Left ventricle myocardium inferior (tissue), 1 donor: ENCODE results near the gene ITM2C. TPM values are rescaled to one million over a fixed set of nuclear protein-coding genes. Genes with fewer than 3 reads are reported as not detected.
A peak's percentile ranks its signal among the peaks of the same experiment; 100 is the strongest.

Experiments
- DNase-seq: peaks from one replicate; pipeline ENCODE4 v3.0.0-alpha.2; 2020
- H3K27ac ChIP-seq: fragments of 200-600 bp; replicated peaks from 2 replicates; pipeline ENCODE4 v1.8.0; 2021
- H3K27me3 ChIP-seq: fragments of 200-600 bp; 2 replicates; pipeline ENCODE4 v1.8.0; 2021; ENCODE audit warnings: low read depth
- H3K36me3 ChIP-seq: fragments of 200-600 bp; 2 replicates; pipeline ENCODE4 v1.8.0; 2021
- H3K4me1 ChIP-seq: fragments of 200-600 bp; 2 replicates; pipeline ENCODE4 v1.8.0; 2021
- H3K4me3 ChIP-seq: fragments of 200-600 bp; 2 replicates; pipeline ENCODE4 v1.8.0; 2021; ENCODE audit warnings: mild to moderate bottlenecking, moderate library complexity
- H3K9me3 ChIP-seq: fragments of 200-600 bp; replicated peaks from 2 replicates; pipeline ENCODE4 v1.8.0; 2021
- intact Hi-C: fragments of 100-400 bp; cut with micrococcal nuclease; formaldehyde crosslinking; loops from one replicate; pipeline ENCODE4 v1.11.0; 2022
- total RNA-seq: library from RNA; stranded (reverse); fragmentation: NEBNext Ultra II Directional; extraction: Animal tissue kit (Norgen Biotek cat#: 25700); gene quantifications from one replicate; pipeline ENCODE4 v1.2.1, GENCODE V29; 2021
- TF ChIP-seq, protein P1 (sequence below): fragments of 200-600 bp; IDR thresholded peaks from 2 replicates; pipeline ENCODE4 v1.8.0; 2021; ENCODE audit warnings: antibody characterized with exemption, mild to moderate bottlenecking, borderline replicate concordance
- donor health status: DM: no; HTN: yes; CAD: no; lungs with severe emphysema.

The ITM2C gene
- total RNA-seq, 1 donor from 2014 or later: 25.5 TPM

DNA sequence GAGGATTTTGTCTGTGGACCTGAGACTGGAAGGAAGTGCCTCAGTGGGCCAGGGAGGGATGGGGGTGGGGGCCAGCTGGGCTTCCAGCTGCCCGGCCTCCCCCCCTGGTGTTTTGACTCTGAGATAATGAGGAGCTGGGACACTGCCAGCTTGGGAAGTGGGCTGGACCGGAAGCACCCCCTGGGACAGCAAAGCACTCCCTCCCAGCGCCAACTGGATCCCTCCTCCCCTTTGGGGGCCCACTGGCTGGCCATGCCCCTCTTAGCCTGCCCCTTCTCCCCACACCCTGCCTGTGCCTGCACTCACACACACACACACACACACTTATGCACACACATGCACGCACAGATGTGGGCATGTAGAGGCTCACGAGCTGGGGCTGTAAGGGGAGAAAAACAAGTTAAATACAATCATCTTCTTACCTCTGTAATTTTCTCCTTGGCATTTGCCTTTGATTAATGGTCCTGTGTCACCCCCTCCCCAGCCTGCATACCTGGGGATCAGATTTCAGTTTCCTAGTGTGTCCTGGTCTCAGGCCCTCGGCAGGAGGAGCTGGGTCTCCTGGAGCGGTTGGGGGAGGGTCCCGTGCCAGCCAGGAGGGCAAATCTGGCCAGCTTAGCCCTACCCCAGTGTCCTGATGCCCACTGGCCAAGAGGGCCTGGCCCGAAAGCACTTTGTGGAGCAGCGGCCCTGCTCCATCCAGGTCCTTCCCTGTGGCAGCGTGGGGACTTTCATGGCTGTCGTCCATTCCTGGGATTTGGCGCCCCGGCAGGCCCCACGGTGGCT lies 3.6 kb downstream of the ITM2C start:
- peak overlapping the region; percentile 46 for H3K27ac ChIP-seq
- H3K27me3 ChIP-seq: peaks cover 26% of the 10 kb centered on the region
- H3K4me3 ChIP-seq: no peak overlapping the region
- peaks cover 63% of the 10 kb centered on the region for H3K4me1 ChIP-seq
- H3K36me3 ChIP-seq: no peaks in the 10 kb centered on the region
- TF ChIP-seq, protein P1, sequence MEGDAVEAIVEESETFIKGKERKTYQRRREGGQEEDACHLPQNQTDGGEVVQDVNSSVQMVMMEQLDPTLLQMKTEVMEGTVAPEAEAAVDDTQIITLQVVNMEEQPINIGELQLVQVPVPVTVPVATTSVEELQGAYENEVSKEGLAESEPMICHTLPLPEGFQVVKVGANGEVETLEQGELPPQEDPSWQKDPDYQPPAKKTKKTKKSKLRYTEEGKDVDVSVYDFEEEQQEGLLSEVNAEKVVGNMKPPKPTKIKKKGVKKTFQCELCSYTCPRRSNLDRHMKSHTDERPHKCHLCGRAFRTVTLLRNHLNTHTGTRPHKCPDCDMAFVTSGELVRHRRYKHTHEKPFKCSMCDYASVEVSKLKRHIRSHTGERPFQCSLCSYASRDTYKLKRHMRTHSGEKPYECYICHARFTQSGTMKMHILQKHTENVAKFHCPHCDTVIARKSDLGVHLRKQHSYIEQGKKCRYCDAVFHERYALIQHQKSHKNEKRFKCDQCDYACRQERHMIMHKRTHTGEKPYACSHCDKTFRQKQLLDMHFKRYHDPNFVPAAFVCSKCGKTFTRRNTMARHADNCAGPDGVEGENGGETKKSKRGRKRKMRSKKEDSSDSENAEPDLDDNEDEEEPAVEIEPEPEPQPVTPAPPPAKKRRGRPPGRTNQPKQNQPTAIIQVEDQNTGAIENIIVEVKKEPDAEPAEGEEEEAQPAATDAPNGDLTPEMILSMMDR: no peak
- no peak for DNase-seq
- intact Hi-C loops: no loop called here
- H3K9me3 ChIP-seq: no peaks in the 10 kb centered on the region

DNA sequence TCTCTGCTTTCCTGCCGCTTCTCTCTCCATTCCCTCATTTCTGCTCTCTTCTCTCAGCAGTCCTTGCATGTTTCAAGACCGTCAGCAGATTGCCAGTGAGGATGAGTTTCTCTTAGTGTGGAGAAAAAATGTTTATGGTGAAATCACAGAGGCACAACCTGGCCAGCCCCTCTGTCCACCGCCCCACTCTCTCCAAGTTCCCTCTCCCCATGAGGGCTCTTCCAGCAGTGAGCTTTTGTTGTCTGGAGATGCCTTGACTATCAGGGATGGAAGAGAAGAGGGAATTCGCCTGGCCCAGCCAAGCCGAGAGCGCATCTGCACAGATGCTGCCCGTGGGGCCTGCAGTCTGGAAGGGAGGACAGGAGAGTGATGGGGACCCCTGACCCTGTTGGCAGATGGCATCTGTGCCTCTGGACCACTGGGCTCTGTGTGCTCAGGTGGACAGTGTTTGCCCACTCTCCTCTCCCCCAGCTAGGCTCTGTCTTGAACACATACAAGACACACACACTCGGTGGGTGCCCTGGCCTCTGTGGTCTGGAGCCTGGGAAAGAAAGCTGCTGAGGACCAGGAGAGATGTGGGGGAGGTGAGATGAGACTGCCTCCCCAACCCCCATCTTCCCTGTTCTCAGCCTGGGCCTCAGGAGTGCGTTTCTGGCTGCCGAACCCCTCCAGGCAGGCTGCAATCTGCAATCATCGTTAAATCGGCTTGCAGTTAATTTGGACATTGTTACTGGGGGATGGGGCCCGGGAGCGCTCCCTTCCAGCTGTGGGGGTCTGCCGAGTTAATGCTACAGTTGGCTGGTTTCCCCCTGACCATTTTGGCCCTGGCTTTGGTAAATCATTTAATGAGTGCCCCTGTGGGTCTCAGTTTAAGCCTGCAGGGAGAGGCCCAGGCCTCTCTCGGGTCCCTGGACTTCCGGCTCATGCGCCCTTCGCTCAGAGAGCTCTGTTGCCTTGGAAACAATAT lies 4.5 kb downstream of the ITM2C start:
- no peak overlapping the region for H3K4me3 ChIP-seq
- no peak for DNase-seq
- no peaks in the 10 kb centered on the region for H3K9me3 ChIP-seq
- intact Hi-C loops: no loop called here
- TF ChIP-seq, protein P1: no peak
- peaks cover 17% of the 10 kb centered on the region for H3K27me3 ChIP-seq
- H3K27ac ChIP-seq: peak overlapping the region; percentile 46
- H3K36me3 ChIP-seq: no peaks in the 10 kb centered on the region
- H3K4me1 ChIP-seq: peaks cover 61% of the 10 kb centered on the region

DNA sequence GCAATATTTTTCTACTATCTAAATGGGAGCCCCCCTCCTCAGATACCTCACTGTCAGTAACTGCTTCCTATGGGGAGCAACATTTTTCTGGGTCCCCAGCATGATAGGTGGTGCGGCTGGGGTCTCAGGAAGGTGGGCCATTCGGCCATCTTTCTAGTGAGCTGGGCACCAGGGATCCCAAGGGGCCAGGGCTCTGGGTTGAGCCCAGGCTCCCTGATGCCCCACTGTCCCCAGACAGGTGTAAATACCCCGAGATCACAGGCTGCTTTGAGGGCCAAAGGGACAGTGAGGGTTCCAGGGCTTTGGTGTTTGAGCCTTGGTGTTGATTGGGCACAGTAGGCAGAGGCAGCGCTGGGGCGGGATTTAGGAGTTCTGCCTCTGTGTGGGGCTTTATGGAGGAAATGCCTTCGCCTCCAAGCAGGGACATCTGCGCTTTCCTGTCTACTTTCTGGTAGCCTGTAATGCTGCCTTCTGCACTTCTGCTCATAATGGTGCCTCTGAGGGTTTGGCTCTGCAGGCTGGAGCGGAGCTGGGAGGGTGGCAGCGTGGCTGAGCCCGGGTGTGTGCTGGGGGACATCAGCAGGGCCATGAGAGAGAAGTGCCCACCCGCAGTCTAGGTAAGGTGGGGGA lies 5.3 kb downstream of the ITM2C start:
- Histone ChIP-seq H3K27me3 (peaks cover 9% of the 10 kb centered on the region), H3K9me3 (no peaks in the 10 kb centered on the region), H3K4me1 (peaks cover 55% of the 10 kb centered on the region), H3K27ac (no peak overlapping the region), H3K36me3 (no peaks in the 10 kb centered on the region), H3K4me3 (no peak overlapping the region)
- TF ChIP-seq, protein P1: no peak
- intact Hi-C loops: no loop called here
- DNase-seq: no peak

DNA sequence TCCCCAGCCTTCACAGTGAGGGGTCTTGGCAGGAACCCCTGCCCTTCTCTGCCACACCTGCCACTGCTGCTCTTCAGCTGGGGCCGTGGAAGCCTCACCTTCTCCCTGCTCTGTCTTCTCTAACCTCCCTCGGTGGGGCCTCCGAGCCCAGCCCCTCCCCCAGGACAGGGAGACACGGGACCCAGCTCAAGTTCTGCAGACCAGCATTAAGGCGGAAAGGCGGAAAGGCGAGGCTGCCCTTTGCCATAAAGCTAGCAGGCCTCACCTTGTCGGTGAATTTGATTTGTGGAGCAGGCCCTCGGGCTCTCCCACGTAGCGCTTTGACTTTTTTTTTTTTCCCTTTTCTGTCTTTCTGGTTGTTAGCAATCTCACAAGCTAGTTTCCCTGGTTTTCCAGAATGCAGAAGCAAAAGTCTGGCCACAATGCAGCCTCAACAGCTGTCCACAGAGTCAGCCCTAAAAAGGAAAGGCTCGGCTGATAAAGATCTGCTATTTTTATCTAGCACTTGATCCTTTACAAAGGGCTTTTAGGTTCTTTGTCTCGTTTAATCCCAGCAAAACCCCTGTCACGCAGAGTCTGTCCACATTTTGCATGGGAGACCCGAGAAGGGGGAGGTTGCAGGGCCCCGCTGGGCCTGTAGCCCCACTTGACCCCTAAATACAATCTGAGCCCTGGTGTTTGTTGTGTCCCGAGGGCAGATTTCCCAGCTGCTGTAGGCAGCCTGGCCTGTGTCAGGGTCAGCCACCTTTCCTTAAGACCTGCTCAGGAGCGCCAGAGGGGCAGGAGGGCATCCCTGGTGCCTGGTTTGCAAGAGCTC lies 6.0 kb downstream of the ITM2C start:
- Histone ChIP-seq H3K4me3 (no peak overlapping the region), H3K9me3 (no peaks in the 10 kb centered on the region), H3K4me1 (peaks cover 48% of the 10 kb centered on the region), H3K27ac (no peak overlapping the region), H3K27me3 (peaks cover 2% of the 10 kb centered on the region), H3K36me3 (peaks cover 1% of the 10 kb centered on the region)
- intact Hi-C loops: no loop called here
- TF ChIP-seq, protein P1: no peak
- DNase-seq: no peak
